ENCODE measurements around the gene ELOVL1. TPM values are rescaled to one million over a fixed set of nuclear protein-coding genes. Genes with fewer than 3 reads are reported as not detected.

The ELOVL1 gene
- polyA plus RNA-seq, 2 of the 4 experiments (the other 2 are of a cell fraction) = 105 to 124 TPM

DNA sequence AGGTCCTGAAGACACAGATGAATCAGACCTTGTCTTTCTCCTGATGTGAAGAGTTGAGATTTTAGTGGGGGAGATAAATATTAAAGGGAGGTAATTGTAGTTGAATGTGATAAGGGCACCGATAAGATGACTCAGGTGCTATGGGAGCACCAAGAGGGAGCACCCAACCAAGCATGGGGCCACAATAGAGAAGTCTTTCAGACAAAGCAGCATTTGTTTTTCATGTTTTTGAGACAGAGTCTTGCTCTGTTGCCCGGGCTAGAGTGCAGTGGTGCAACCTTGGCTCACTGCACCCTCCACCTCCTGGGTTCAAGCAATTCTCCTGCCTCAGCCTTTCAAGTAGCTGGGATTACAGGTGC, 38.0 kb upstream of the ELOVL1 start:
- no peak for FAIRE-seq
- Histone ChIP-seq H3K4me1 (no peaks in the 10 kb centered on the region), H3K9me3 (no peaks in the 10 kb centered on the region), H3K4me3 (no peak overlapping the region), H3K27ac (no peak overlapping the region), H3K4me2 (no peak overlapping the region)
- DNase-seq (ENCODE audit: low read depth in 1 of 2, low spot score in 1 of 2) = no peak
- ATAC-seq = no peak
- POLR2A ChIA-PET = no interaction called here
- CTCF ChIA-PET = no interaction called here
- TF ChIP-seq RCOR1 (IDR thresholded peaks at IDR 0.05; ENCODE audit: low read depth, low read length) = no peak
- no peak for TF ChIP-seq JUNB (IDR thresholded peaks at IDR 0.05)
- no peak for TF ChIP-seq EHF (CRISPR knock-in tag; IDR thresholded peaks at IDR 0.05)
- no peak for TF ChIP-seq KDM5A (IDR thresholded peaks at IDR 0.05)
- TF ChIP-seq ZSCAN20 (CRISPR knock-in tag; IDR thresholded peaks at IDR 0.05) = no peak
- 98% methylated on average over 2 of the region's 2 CpGs for WGBS (ENCODE audit: missing lambda C conversion rate)

DNA sequence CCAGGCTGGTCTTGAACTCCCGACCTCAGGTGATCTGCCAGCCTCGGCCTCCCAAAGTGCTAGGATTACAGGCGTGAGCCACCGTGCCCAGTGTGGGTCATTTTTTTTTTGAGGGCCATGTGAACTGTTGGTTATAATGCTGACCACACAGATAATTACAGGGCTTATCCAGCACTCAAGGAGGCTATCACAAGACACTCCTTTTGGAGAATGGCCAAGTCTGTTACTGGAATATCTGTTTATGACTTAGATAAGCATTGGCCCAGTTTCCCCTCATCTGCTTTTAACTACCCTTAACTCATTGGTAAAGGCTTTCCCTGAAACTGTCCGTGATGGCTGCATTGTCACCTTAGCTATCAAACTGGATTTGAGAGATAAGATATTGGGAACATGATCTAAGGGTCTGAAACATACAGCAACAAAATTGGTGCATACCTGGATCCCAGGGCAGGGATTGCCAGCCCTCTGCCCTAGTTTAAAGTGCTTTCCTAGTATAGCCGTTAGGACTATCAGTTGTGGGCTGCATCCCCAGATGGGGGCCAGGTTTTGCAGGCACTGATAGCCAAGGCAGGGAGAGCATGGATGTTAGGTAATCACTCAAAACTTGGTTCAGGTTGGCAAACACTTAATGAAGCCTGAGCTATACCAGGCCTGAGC, 37.5 kb upstream of the ELOVL1 start:
- Histone ChIP-seq H3K9me3 (no peaks in the 10 kb centered on the region), H3K4me1 (no peaks in the 10 kb centered on the region), H3K27ac (no peak overlapping the region), H3K4me2 (no peak overlapping the region), H3K4me3 (no peak overlapping the region)
- no peak for TF ChIP-seq HOXB5 (CRISPR knock-in tag; IDR thresholded peaks at IDR 0.05)
- no peak for TF ChIP-seq CHD2 (IDR thresholded peaks at IDR 0.05; ENCODE audit: low read length, partially characterized antibody)
- TF ChIP-seq, protein P1, sequence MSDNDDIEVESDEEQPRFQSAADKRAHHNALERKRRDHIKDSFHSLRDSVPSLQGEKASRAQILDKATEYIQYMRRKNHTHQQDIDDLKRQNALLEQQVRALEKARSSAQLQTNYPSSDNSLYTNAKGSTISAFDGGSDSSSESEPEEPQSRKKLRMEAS (IDR thresholded peaks at IDR 0.05) = no peak
- POLR2A ChIA-PET = no interaction called here
- FAIRE-seq = no peak
- DNase-seq (ENCODE audit: low read depth in 1 of 2, low spot score in 1 of 2) = no peak
- WGBS (ENCODE audit: missing lambda C conversion rate) = 91% methylated on average over 6 of the region's 6 CpGs
- CTCF ChIA-PET = interaction anchor here (0.9 kb wide), 1 partner anchor 9 kb away, joined by 3 read pairs; no protein-coding TSS in a partner anchor
- no peak for ATAC-seq

DNA sequence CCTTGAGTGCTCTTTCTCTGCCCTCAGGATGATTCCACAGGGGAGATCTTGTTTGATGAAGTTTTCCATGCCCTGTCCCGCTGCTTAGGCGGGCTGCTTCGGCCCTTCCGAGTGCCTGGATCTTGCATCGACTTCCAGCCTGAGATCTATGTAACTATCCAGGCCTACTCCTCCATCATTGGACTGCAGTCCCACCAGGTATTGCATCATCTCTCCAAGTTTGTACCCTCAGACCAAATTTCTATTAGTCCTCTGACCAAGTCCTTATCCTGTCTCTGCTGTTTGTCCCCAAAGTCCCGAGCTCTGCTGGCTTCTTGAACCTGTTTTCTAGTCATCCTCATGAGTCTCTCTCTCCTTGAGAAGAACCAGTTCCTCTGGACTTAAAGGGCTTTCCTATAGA, 36.5 kb upstream of the ELOVL1 start:
- ATAC-seq = no peak
- Histone ChIP-seq H3K9me3 (no peaks in the 10 kb centered on the region), H3K4me2 (no peak overlapping the region), H3K27ac (no peak overlapping the region), H3K4me3 (no peak overlapping the region), H3K4me1 (no peaks in the 10 kb centered on the region)
- no peak for FAIRE-seq
- ChIA-PET CTCF (no interaction called here), POLR2A (no interaction called here)
- DNase-seq (ENCODE audit: low read depth in 1 of 2, low spot score in 1 of 2) = no peak
- TF ChIP-seq, protein P2, sequence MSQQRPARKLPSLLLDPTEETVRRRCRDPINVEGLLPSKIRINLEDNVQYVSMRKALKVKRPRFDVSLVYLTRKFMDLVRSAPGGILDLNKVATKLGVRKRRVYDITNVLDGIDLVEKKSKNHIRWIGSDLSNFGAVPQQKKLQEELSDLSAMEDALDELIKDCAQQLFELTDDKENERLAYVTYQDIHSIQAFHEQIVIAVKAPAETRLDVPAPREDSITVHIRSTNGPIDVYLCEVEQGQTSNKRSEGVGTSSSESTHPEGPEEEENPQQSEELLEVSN (IDR thresholded peaks at IDR 0.05; ENCODE audit: borderline replicate concordance, low read depth) = no peak
- no peak for TF ChIP-seq EP300 (IDR thresholded peaks at IDR 0.05)
- TF ChIP-seq HOXB13 (CRISPR knock-in tag; IDR thresholded peaks at IDR 0.05; ENCODE audit: low read depth) = no peak
- TF ChIP-seq FOSB (CRISPR knock-in tag; IDR thresholded peaks at IDR 0.05) = no peak
- TF ChIP-seq MYC (IDR thresholded peaks at IDR 0.05; ENCODE audit: borderline replicate concordance, low read length) = no peak
- TF ChIP-seq, protein P3, sequence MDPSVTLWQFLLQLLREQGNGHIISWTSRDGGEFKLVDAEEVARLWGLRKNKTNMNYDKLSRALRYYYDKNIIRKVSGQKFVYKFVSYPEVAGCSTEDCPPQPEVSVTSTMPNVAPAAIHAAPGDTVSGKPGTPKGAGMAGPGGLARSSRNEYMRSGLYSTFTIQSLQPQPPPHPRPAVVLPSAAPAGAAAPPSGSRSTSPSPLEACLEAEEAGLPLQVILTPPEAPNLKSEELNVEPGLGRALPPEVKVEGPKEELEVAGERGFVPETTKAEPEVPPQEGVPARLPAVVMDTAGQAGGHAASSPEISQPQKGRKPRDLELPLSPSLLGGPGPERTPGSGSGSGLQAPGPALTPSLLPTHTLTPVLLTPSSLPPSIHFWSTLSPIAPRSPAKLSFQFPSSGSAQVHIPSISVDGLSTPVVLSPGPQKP (IDR thresholded peaks at IDR 0.05; ENCODE audit: low read depth, low read length) = no peak
- TF ChIP-seq CHD4 (IDR thresholded peaks at IDR 0.05; ENCODE audit: borderline replicate concordance) = no peak
- no peak for TF ChIP-seq HOXA7 (CRISPR knock-in tag; IDR thresholded peaks at IDR 0.05)
- TF ChIP-seq RARB (CRISPR knock-in tag; IDR thresholded peaks at IDR 0.05) = no peak
- no peak for TF ChIP-seq JUN (IDR thresholded peaks at IDR 0.05)
- TF ChIP-seq RCOR1 (IDR thresholded peaks at IDR 0.05; ENCODE audit: low read depth, low read length) = no peak
- TF ChIP-seq ZC3H11A (IDR thresholded peaks at IDR 0.05) = no peak
- TF ChIP-seq ZNF302 (CRISPR knock-in tag; IDR thresholded peaks at IDR 0.05) = no peak
- TF ChIP-seq CBX2 (IDR thresholded peaks at IDR 0.05; ENCODE audit: borderline replicate concordance, low read depth) = no peak
- no peak for TF ChIP-seq FOXS1 (CRISPR knock-in tag; IDR thresholded peaks at IDR 0.05)
- no peak for TF ChIP-seq TP53 (CRISPR knock-in tag; IDR thresholded peaks at IDR 0.05)
- no peak for TF ChIP-seq FOSL2 (IDR thresholded peaks at IDR 0.05)
- no peak for TF ChIP-seq FOSL2 (CRISPR knock-in tag; IDR thresholded peaks at IDR 0.05)
- TF ChIP-seq, protein P4, sequence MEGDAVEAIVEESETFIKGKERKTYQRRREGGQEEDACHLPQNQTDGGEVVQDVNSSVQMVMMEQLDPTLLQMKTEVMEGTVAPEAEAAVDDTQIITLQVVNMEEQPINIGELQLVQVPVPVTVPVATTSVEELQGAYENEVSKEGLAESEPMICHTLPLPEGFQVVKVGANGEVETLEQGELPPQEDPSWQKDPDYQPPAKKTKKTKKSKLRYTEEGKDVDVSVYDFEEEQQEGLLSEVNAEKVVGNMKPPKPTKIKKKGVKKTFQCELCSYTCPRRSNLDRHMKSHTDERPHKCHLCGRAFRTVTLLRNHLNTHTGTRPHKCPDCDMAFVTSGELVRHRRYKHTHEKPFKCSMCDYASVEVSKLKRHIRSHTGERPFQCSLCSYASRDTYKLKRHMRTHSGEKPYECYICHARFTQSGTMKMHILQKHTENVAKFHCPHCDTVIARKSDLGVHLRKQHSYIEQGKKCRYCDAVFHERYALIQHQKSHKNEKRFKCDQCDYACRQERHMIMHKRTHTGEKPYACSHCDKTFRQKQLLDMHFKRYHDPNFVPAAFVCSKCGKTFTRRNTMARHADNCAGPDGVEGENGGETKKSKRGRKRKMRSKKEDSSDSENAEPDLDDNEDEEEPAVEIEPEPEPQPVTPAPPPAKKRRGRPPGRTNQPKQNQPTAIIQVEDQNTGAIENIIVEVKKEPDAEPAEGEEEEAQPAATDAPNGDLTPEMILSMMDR (IDR thresholded peaks at IDR 0.05) = no peak
- no peak for TF ChIP-seq NR3C1 (IDR thresholded peaks at IDR 0.05)
- no peak for TF ChIP-seq POLR2A (IDR thresholded peaks at IDR 0.05; ENCODE audit: low read length)
- 97% methylated on average over 6 of the region's 6 CpGs for WGBS (ENCODE audit: missing lambda C conversion rate)

Measured in A549 (cell line).